H1 (cell line): ENCODE measurements around the gene NOXO1. TPM values are rescaled to one million over a fixed set of nuclear protein-coding genes. Genes with fewer than 3 reads are reported as not detected.

Source experiments
- CTCF ChIA-PET: fragments of 300-600 bp; sonication (Branson Sonifier 250); formaldehyde crosslinking; loops from one replicate; lab custom pipeline; 2021; ENCODE audit not compliant: partially characterized antibody; lab: Charles Lee
- POLR2A ChIA-PET: fragments of 300-600 bp; sonication (Branson Sonifier 250); formaldehyde crosslinking; loops from one replicate; lab custom pipeline; 2021; ENCODE audit warnings: inconsistent platforms; ENCODE audit not compliant: partially characterized antibody; lab: Charles Lee
- DNase-seq, 2 experiments: peaks; one replicate each; pipeline versions ENCODE4 v3.0.0 to v3.0.0-alpha.2; 2010 to 2022; ENCODE audit warnings: low spot score in 2 of 2, low read depth in 1 of 2, mixed read lengths in 1 of 2
- FAIRE-seq: peaks from 2 replicates; lab custom pipeline; 2011; peaks lifted over from hg19 to GRCh38; lab: Jason Lieb, UNC
- H2AFZ ChIP-seq: 2 replicates; pipeline ENCODE4 v1.8.1; 2012; ENCODE audit warnings: low read length, inconsistent platforms
- H2AK5ac ChIP-seq: 2 replicates; pipeline ENCODE4 v1.6.1; 2013; ENCODE audit warnings: low read depth, low read length
- H2BK120ac ChIP-seq: replicated peaks from 2 replicates; pipeline ENCODE3; 2013; ENCODE audit warnings: low read depth, low read length, inconsistent platforms
- H2BK12ac ChIP-seq: 2 replicates; pipeline ENCODE4 v1.6.1; 2013; ENCODE audit warnings: low read depth, low read length
- H2BK15ac ChIP-seq: 2 replicates; pipeline ENCODE4 v1.6.1; 2013; ENCODE audit warnings: low read length
- H2BK20ac ChIP-seq: 2 replicates; pipeline ENCODE4 v1.6.1; 2013; ENCODE audit warnings: low read length
- H2BK5ac ChIP-seq: 2 replicates; pipeline ENCODE4 v1.6.1; 2013; ENCODE audit warnings: low read depth, low read length
- H3K14ac ChIP-seq: 2 replicates; pipeline ENCODE4 v1.6.1; 2013; ENCODE audit warnings: inconsistent platforms; ENCODE audit not compliant: insufficient read length
- H3K18ac ChIP-seq: 2 replicates; pipeline ENCODE4 v1.6.1; 2013; ENCODE audit warnings: low read length; ENCODE audit errors: extremely low read depth
- H3K23ac ChIP-seq: 2 replicates; pipeline ENCODE4 v1.6.1; 2013; ENCODE audit warnings: inconsistent platforms; ENCODE audit not compliant: insufficient read length
- H3K23me2 ChIP-seq: 2 replicates; pipeline ENCODE4 v1.6.1; 2013; ENCODE audit warnings: low read depth, low read length
- H3K27ac ChIP-seq: 2 replicates; pipeline ENCODE4 v1.6.1; 2011; ENCODE audit warnings: low read depth, low read length, inconsistent platforms
- H3K27me3 ChIP-seq, 4 experiments: replicated peaks in 1 of 4; 1 replicate in 1 of 4; 2 replicates in 3 of 4; pipeline versions ENCODE4 v1.6.1 to v1.8.1; 2011 to 2013; ENCODE audit warnings: low read length in 3 of 4, mild to moderate bottlenecking in 3 of 4, inconsistent platforms in 2 of 4, mixed read lengths in 2 of 4, moderate library complexity in 1 of 4; ENCODE audit not compliant: control insufficient read depth in 3 of 4, insufficient read depth in 3 of 4; ENCODE audit errors: extremely low read depth in 1 of 4
- H3K36me3 ChIP-seq, 4 experiments: 2 replicates each; pipeline versions ENCODE4 v1.6.1 to v1.8.1; 2011 to 2013; ENCODE audit warnings: mild to moderate bottlenecking in 4 of 4, low read length in 3 of 4, moderate library complexity in 2 of 4, control low read depth in 1 of 4, inconsistent platforms in 1 of 4; ENCODE audit not compliant: insufficient read depth in 4 of 4, control insufficient read depth in 2 of 4
- H3K4ac ChIP-seq: replicated peaks from 2 replicates; pipeline ENCODE3; 2013; ENCODE audit warnings: low read length, low read depth, mixed read lengths, inconsistent platforms; ENCODE audit not compliant: insufficient read length
- H3K4me1 ChIP-seq, 4 experiments: replicated peaks in 1 of 4; 1 replicate in 1 of 4; 2 replicates in 3 of 4; pipeline versions ENCODE4 v1.6.1 to v1.8.1; 2011 to 2013; ENCODE audit warnings: low read length in 3 of 4, inconsistent platforms in 2 of 4, mixed read lengths in 1 of 4; ENCODE audit not compliant: insufficient read depth in 4 of 4, control insufficient read depth in 3 of 4
- H3K4me2 ChIP-seq, 2 experiments: 2 replicates each; pipeline versions ENCODE4 v1.6.1 to v1.8.1; 2011 to 2013; ENCODE audit warnings: low read depth in 2 of 2, low read length in 2 of 2, control low read depth in 1 of 2, inconsistent platforms in 1 of 2, mild to moderate bottlenecking in 1 of 2; ENCODE audit not compliant: insufficient read depth in 1 of 2
- H3K4me3 ChIP-seq, 4 experiments: fragments of 200-600, 300-600 bp in 1 of 4; sonication (generic), shearing (Covaris generic), sonication (Bioruptor Twin) in 1 of 4; 2 replicates each; pipeline versions ENCODE4 v1.5.1 to v1.8.1; 2011 to 2016; ENCODE audit warnings: low read length in 4 of 4, low read depth in 3 of 4, control low read depth in 2 of 4, inconsistent platforms in 2 of 4, mild to moderate bottlenecking in 2 of 4, mixed read lengths in 1 of 4, moderate library complexity in 1 of 4; ENCODE audit not compliant: insufficient read depth in 2 of 4; ENCODE audit errors: extremely low read depth in 1 of 4
- H3K56ac ChIP-seq: replicated peaks from 2 replicates; pipeline ENCODE3; 2013; ENCODE audit warnings: low read depth, mild to moderate bottlenecking, mixed read lengths, low read length, inconsistent platforms; ENCODE audit not compliant: insufficient read length
- H3K79me1 ChIP-seq: 2 replicates; pipeline ENCODE4 v1.6.1; 2013; ENCODE audit warnings: low read depth, low read length, control low read depth
- H3K79me2 ChIP-seq, 2 experiments: 2 replicates each; pipeline versions ENCODE4 v1.6.1 to v1.8.1; 2012 to 2013; ENCODE audit warnings: low read length in 2 of 2, mild to moderate bottlenecking in 2 of 2, inconsistent platforms in 1 of 2; ENCODE audit not compliant: insufficient read depth in 2 of 2, control insufficient read depth in 1 of 2
- H3K9ac ChIP-seq, 4 experiments: replicated peaks in 1 of 4; 1 replicate in 1 of 4; 2 replicates in 3 of 4; pipeline versions ENCODE4 v1.6.1 to v1.8.1; 2011 to 2013; ENCODE audit warnings: low read depth in 3 of 4, low read length in 3 of 4, control low read depth in 2 of 4, mild to moderate bottlenecking in 2 of 4, moderate library complexity in 2 of 4, inconsistent platforms in 1 of 4; ENCODE audit errors: extremely low read depth in 1 of 4
- H3K9me3 ChIP-seq, 2 experiments: 2 replicates each; pipeline versions ENCODE4 v1.6.1 to v1.8.1; 2012 to 2013; ENCODE audit warnings: mild to moderate bottlenecking in 2 of 2, moderate library complexity in 2 of 2, control low read depth in 1 of 2, inconsistent platforms in 1 of 2, low read depth in 1 of 2, low read length in 1 of 2, mixed read lengths in 1 of 2; ENCODE audit not compliant: insufficient read depth in 2 of 2
- H4K20me1 ChIP-seq, 2 experiments: replicated peaks in 1 of 2; 2 replicates each; pipeline versions ENCODE3 to v1.8.1; 2011 to 2013; ENCODE audit warnings: inconsistent platforms in 2 of 2, low read length in 2 of 2, mild to moderate bottlenecking in 1 of 2; ENCODE audit not compliant: insufficient read depth in 2 of 2, control insufficient read depth in 1 of 2
- H4K5ac ChIP-seq: 2 replicates; pipeline ENCODE4 v1.6.1; 2013; ENCODE audit warnings: low read length, low read depth, mixed read lengths, inconsistent platforms; ENCODE audit not compliant: insufficient read length
- H4K8ac ChIP-seq: 2 replicates; pipeline ENCODE4 v1.8.0; 2013; ENCODE audit warnings: mild to moderate bottlenecking, moderate library complexity, low read length, inconsistent platforms; ENCODE audit not compliant: insufficient read depth; ENCODE audit errors: extremely low read depth
- H4K91ac ChIP-seq: replicated peaks from 2 replicates; pipeline ENCODE3; 2013; ENCODE audit warnings: low read length, mixed read lengths, inconsistent platforms; ENCODE audit not compliant: insufficient read length
- CEBPB ChIP-seq: IDR thresholded peaks from 2 replicates; pipeline ENCODE4 v1.6.1; 2012; ENCODE audit warnings: low read depth, low read length
- GABPA ChIP-seq: IDR thresholded peaks from 2 replicates; pipeline ENCODE4 v1.6.1; 2011; ENCODE audit warnings: mild to moderate bottlenecking, low read length, moderate library complexity, borderline replicate concordance; ENCODE audit not compliant: insufficient read depth
- RAD21 ChIP-seq, 2 experiments: IDR thresholded peaks in 1 of 2; conservative IDR thresholded peaks in 1 of 2; 2 replicates each; pipeline ENCODE4 v1.6.1; 2011; ENCODE audit warnings: low read depth in 2 of 2, low read length in 2 of 2, improper control_type of control experiment in 1 of 2, inconsistent platforms in 1 of 2, mild to moderate bottlenecking in 1 of 2, moderate library complexity in 1 of 2
- RFX5 ChIP-seq: IDR thresholded peaks from 2 replicates; pipeline ENCODE4 v1.6.1; 2011; ENCODE audit warnings: low read depth, low read length, improper control_type of control experiment, borderline replicate concordance
- RNF2 ChIP-seq: fragments of 200-900, 300-1000 bp; sonication (generic); IDR thresholded peaks from 2 replicates; pipeline ENCODE4 v1.7.1; 2016; ENCODE audit warnings: borderline replicate concordance, low read depth, mild to moderate bottlenecking, antibody characterized with exemption, low read length; ENCODE audit not compliant: poor library complexity, severe bottlenecking; ENCODE audit errors: missing control alignments
- SIRT6 ChIP-seq: IDR thresholded peaks from one replicate; pipeline ENCODE4 v1.7.1; 2012; ENCODE audit warnings: low read length, inconsistent platforms
- SP4 ChIP-seq: IDR thresholded peaks from 2 replicates; pipeline ENCODE4 v1.6.1; 2012; ENCODE audit warnings: low read length, inconsistent platforms
- WGBS, 2 experiments: shearing (Covaris generic) in 1 of 2; methylation state at CpG; one replicate each; pipeline versions ENCODE4 v1.1.6 to v1.1.7; 2013 to 2015; ENCODE audit warnings: low lambda C conversion rate in 2 of 2, mixed read lengths in 2 of 2, inconsistent platforms in 1 of 2, low coverage in 1 of 2, missing lambda C conversion rate in 1 of 2; ENCODE audit not compliant: insufficient replicate concordance in 2 of 2, insufficient coverage in 1 of 2, insufficient read length in 1 of 2; ENCODE audit errors: extremely low coverage in 1 of 2, missing lambda C conversion rate in 1 of 2; 5-methylcytosine and 5-hydroxymethylcytosine counted together
- polyA plus RNA-seq, 7 experiments: library from polyadenylated mRNA; depleted of rRNA in 3 of 7; stranded (reverse) in 5 of 7; unstranded in 2 of 7; fragments of >200 nt in 5 of 7; fragments of 200-250 nt in 2 of 7; gene quantifications; 1 replicate in 5 of 7; 2 replicates in 1 of 7; 4 replicates in 1 of 7; pipeline versions ENCODE4 v1.2.1 to v1.2.3, GENCODE V29; 2011 to 2013; ENCODE audit warnings: missing spikeins in 2 of 7, mixed read lengths in 2 of 7
- total RNA-seq: library from RNA; stranded (reverse); fragmentation: NEBNext Ultra II Directional; extraction: Animal tissue kit (Norgen Biotek cat#: 25700); gene quantifications from 2 replicates; pipeline ENCODE4 v1.2.1, GENCODE V29; 2021
- TF ChIP-seq, protein P1 (sequence below), 3 experiments: IDR thresholded peaks; 1 replicate in 2 of 3; 2 replicates in 1 of 3; pipeline versions ENCODE4 v1.5.1 to v1.6.1; 2011; ENCODE audit warnings: low read length in 3 of 3, mild to moderate bottlenecking in 3 of 3, inconsistent platforms in 2 of 3, low read depth in 1 of 3, moderate library complexity in 1 of 3; ENCODE audit not compliant: insufficient read depth in 1 of 3; ENCODE audit errors: control extremely low read depth in 1 of 3
- TF ChIP-seq, protein P2 (sequence below): IDR thresholded peaks from 2 replicates; pipeline ENCODE4 v1.6.1; 2012; ENCODE audit warnings: inconsistent platforms

NOXO1 gene
- total and polyA plus RNA-seq, 2 of the 8 experiments (the other 6 are each of a cell fraction or from before 2014, with no cell fraction given), result 1.3 to 2.5 TPM

DNA sequence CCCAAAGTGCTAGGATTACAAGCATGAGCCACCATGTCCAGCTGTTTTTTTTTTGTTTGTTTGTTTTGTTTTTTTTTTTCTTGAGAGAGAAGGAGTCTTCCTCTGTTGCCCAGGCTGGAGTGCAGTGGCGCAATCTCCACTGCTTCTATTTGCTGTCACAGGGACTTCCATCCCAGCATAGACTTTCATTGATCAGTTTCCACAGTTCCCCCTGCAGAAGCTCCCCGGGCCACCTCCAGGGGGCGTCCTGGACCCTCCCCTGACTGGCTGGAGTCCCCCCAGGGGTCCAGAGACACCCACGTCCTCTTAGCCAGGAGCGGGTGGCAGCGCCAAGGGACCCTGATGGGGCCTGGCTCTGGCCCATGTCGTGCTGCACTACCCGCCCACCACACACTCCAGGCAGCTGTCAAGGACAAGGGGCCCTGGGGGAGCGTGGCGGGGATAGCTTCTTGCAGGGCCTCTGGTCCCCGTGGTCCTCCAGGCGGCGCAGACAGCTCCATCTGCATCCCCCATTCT is 35.2 kb upstream of the NOXO1 start:
- Histone ChIP-seq H3K4me1 (peaks cover 0 to 15% (median 2%) of the 10 kb centered on the region in 4 experiments; a peak in 4 of 7 replicates), H3K9me3 (no peaks in the 10 kb centered on the region), H3K79me1 (no peaks in the 10 kb centered on the region), H4K20me1 (no peaks in the 10 kb centered on the region), H2AK5ac (no peak overlapping the region), H3K9ac (no peak overlapping the region), H4K5ac (no peak overlapping the region), H3K23me2 (peaks cover 8% of the 10 kb centered on the region; the same call in 1 of the 2 replicates), H3K27me3 (peaks cover 20 to 34% (median 26%) of the 10 kb centered on the region in 4 experiments), H3K79me2 (no peaks in the 10 kb centered on the region), H2BK15ac (no peak overlapping the region), H4K8ac (no peak overlapping the region), H2BK20ac (no peak overlapping the region), H2BK5ac (no peak overlapping the region), H3K4me2 (no peak overlapping the region), H3K27ac (no peak overlapping the region), H3K4ac (no peak overlapping the region), H2AFZ (no peak overlapping the region), H3K14ac (no peak overlapping the region), H3K23ac (no peak overlapping the region), H4K91ac (no peak overlapping the region), H3K18ac (no peak overlapping the region), H3K36me3 (peaks cover 0 to 5% (median 0%) of the 10 kb centered on the region in 4 experiments; a peak in 1 of 8 replicates), H3K4me3 (no peak overlapping the region), H2BK12ac (no peak overlapping the region), H2BK120ac (no peak overlapping the region), H3K56ac (no peak overlapping the region)
- FAIRE-seq, result no peak
- POLR2A ChIA-PET, result interaction anchor here (0.6 to 1.4 kb wide), 8 partner anchors 9 to 338 kb away, joined by 3 to 8 read pairs (median 4); partner anchors contain the start of genes JPT2, RAB26, RPS2 and TRAF7
- 64% methylated on average over 12 of the region's 13 CpGs; no CpG with 5 or more reads in 1 of the 2 experiments for WGBS, 2 experiments
- peak in 1 of 2 experiments; percentile 79 for DNase-seq
- TF ChIP-seq RAD21 (IDR thresholded peaks at IDR 0.05 in 1 of 2, conservative IDR thresholded peaks at IDR 0.05 in 1 of 2; ENCODE audit: low read depth in 2 of 2, low read length in 2 of 2) (peak; percentile 30 to 45; a peak in 3 of 4 replicates), RFX5 (no peak), SP4 (no peak), SIRT6 (no peak), GABPA (peak; percentile 51; the same call in 1 of the 2 replicates), RNF2 (no peak), CEBPB (peak; percentile 24; the same call in 1 of the 2 replicates)
- TF ChIP-seq, protein P1, sequence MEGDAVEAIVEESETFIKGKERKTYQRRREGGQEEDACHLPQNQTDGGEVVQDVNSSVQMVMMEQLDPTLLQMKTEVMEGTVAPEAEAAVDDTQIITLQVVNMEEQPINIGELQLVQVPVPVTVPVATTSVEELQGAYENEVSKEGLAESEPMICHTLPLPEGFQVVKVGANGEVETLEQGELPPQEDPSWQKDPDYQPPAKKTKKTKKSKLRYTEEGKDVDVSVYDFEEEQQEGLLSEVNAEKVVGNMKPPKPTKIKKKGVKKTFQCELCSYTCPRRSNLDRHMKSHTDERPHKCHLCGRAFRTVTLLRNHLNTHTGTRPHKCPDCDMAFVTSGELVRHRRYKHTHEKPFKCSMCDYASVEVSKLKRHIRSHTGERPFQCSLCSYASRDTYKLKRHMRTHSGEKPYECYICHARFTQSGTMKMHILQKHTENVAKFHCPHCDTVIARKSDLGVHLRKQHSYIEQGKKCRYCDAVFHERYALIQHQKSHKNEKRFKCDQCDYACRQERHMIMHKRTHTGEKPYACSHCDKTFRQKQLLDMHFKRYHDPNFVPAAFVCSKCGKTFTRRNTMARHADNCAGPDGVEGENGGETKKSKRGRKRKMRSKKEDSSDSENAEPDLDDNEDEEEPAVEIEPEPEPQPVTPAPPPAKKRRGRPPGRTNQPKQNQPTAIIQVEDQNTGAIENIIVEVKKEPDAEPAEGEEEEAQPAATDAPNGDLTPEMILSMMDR (IDR thresholded peaks at IDR 0.05; ENCODE audit: control extremely low read depth in 1 of 3, insufficient read depth in 1 of 3, low read depth in 1 of 3, low read length in 3 of 3), result peak; percentile 57 to 67 (median 58)
- TF ChIP-seq, protein P2, sequence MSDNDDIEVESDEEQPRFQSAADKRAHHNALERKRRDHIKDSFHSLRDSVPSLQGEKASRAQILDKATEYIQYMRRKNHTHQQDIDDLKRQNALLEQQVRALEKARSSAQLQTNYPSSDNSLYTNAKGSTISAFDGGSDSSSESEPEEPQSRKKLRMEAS, result no peak
- CTCF ChIA-PET, result interaction anchor here (0.6 to 3.3 kb wide), 24 partner anchors 8 to 165 kb away, joined by 3 to 18 read pairs (median 4); partner anchors contain the start of gene PKD1
